ENCODE results near the gene ARMC3.
"Not testable (repeated sequence)": the region's sequence is repeated elsewhere in the genome, so short reads cannot be mapped to it uniquely, and the experiment has no call there.

ARMC3 gene

GRCh38 chr10:23047201-23048050 is 119.6 kb downstream of the ARMC3 start:
- no peak for DNase-seq (ENCODE audit: low spot score)

GRCh38 chr10:23048191-23048590 is 120.3 kb downstream of the ARMC3 start:
- DNase-seq (ENCODE audit: low spot score), result no peak

- DNase-seq (ENCODE audit: low spot score), result no peak
Observed at GRCh38 chr10:23051278-23051677, 123.4 kb downstream of the ARMC3 start.

- DNase-seq (ENCODE audit: low spot score), result no peak
Observed at GRCh38 chr10:23051855-23052331, 124.0 kb downstream of the ARMC3 start.

- DNase-seq (ENCODE audit: low spot score), result no peak
Observed at GRCh38 chr10:23053036-23053435, 125.2 kb downstream of the ARMC3 start.

- no peak for DNase-seq (ENCODE audit: low spot score)
Observed at GRCh38 chr10:23055424-23056185, 127.8 kb downstream of the ARMC3 start.

- no peak for DNase-seq (ENCODE audit: low spot score)
Observed at GRCh38 chr10:23056186-23056579, 128.3 kb downstream of the ARMC3 start.

GRCh38 chr10:23058366-23058765 is 130.5 kb downstream of the ARMC3 start:
- no peak for DNase-seq (ENCODE audit: low spot score)

GRCh38 chr10:23060918-23061317 is 133.1 kb downstream of the ARMC3 start:
- DNase-seq (ENCODE audit: low spot score), result no peak

- no peak for DNase-seq (ENCODE audit: low spot score)
Observed at GRCh38 chr10:23063045-23063972, 135.5 kb downstream of the ARMC3 start.

GRCh38 chr10:23063973-23064812 is 136.3 kb downstream of the ARMC3 start:
- DNase-seq (ENCODE audit: low spot score), result no peak

- not testable (repeated sequence) for DNase-seq (ENCODE audit: low spot score)
Observed at GRCh38 chr10:23064813-23065114, 136.9 kb downstream of the ARMC3 start.

- DNase-seq (ENCODE audit: low spot score), result peak; percentile 93
Observed at GRCh38 chr10:23065181-23065948, 137.5 kb downstream of the ARMC3 start.

GRCh38 chr10:23067337-23067736 is 139.5 kb downstream of the ARMC3 start:
- no peak for DNase-seq (ENCODE audit: low spot score)

- peak; percentile 76 for DNase-seq (ENCODE audit: low spot score)
Observed at GRCh38 chr10:23067939-23068775, 140.3 kb downstream of the ARMC3 start.

GRCh38 chr10:23069019-23069815 is 141.4 kb downstream of the ARMC3 start:
- no peak for DNase-seq (ENCODE audit: low spot score)

GRCh38 chr10:23070092-23070912 is 142.4 kb downstream of the ARMC3 start:
- DNase-seq (ENCODE audit: low spot score), result not testable (repeated sequence)

- DNase-seq (ENCODE audit: low spot score), result no peak
Observed at GRCh38 chr10:23070913-23071218, 143.0 kb downstream of the ARMC3 start.

Data from putamen (tissue), 1 donor.